WERI-Rb-1 (cell line): Measurements from ENCODE around the gene TAF7L.

Experiments
- DNase-seq: peaks from one replicate; pipeline ENCODE4 v3.0.0-alpha.2; 2020
- H3K27ac ChIP-seq: fragments of 250-450 bp; sonication (Bioruptor Pico); 2 replicates; pipeline ENCODE4 v1.5.1; 2020; ENCODE audit warnings: mild to moderate bottlenecking, moderate library complexity
- H3K27me3 ChIP-seq: fragments of 250-450 bp; sonication (Bioruptor Pico); 2 replicates; pipeline ENCODE4 v1.5.1; 2021; ENCODE audit warnings: mild to moderate bottlenecking, low read depth, moderate library complexity; ENCODE audit not compliant: insufficient read depth, severe bottlenecking
- H3K36me3 ChIP-seq: fragments of 250-450 bp; sonication (Bioruptor Pico); 2 replicates; pipeline ENCODE4 v1.5.1; 2020; ENCODE audit warnings: mild to moderate bottlenecking, moderate library complexity
- H3K4me3 ChIP-seq: 2 replicates; pipeline ENCODE4 v1.5.1; 2011; ENCODE audit warnings: low read depth, mild to moderate bottlenecking, control low read depth, low read length
- H3K9me3 ChIP-seq: fragments of 250-450 bp; sonication (Bioruptor Pico); 2 replicates; pipeline ENCODE4 v1.5.1; 2021; ENCODE audit warnings: mild to moderate bottlenecking, moderate library complexity; ENCODE audit not compliant: severe bottlenecking
- TF ChIP-seq, protein P1 (sequence below): IDR thresholded peaks from 2 replicates; pipeline ENCODE4 v1.5.1; 2011; ENCODE audit warnings: low read depth, mild to moderate bottlenecking, control low read depth, inconsistent platforms, low read length

The TAF7L gene

GRCh38 chrX:101258259-101258581 is 32.9 kb downstream of the TAF7L start:
- no peak for DNase-seq
- TF ChIP-seq, protein P1, sequence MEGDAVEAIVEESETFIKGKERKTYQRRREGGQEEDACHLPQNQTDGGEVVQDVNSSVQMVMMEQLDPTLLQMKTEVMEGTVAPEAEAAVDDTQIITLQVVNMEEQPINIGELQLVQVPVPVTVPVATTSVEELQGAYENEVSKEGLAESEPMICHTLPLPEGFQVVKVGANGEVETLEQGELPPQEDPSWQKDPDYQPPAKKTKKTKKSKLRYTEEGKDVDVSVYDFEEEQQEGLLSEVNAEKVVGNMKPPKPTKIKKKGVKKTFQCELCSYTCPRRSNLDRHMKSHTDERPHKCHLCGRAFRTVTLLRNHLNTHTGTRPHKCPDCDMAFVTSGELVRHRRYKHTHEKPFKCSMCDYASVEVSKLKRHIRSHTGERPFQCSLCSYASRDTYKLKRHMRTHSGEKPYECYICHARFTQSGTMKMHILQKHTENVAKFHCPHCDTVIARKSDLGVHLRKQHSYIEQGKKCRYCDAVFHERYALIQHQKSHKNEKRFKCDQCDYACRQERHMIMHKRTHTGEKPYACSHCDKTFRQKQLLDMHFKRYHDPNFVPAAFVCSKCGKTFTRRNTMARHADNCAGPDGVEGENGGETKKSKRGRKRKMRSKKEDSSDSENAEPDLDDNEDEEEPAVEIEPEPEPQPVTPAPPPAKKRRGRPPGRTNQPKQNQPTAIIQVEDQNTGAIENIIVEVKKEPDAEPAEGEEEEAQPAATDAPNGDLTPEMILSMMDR: no peak
- H3K4me3 ChIP-seq: no peak overlapping the region
- H3K27ac ChIP-seq: no peak overlapping the region
- peaks cover 14% of the 10 kb centered on the region for H3K27me3 ChIP-seq
- no peaks in the 10 kb centered on the region for H3K36me3 ChIP-seq
- H3K9me3 ChIP-seq: no peaks in the 10 kb centered on the region

DNA sequence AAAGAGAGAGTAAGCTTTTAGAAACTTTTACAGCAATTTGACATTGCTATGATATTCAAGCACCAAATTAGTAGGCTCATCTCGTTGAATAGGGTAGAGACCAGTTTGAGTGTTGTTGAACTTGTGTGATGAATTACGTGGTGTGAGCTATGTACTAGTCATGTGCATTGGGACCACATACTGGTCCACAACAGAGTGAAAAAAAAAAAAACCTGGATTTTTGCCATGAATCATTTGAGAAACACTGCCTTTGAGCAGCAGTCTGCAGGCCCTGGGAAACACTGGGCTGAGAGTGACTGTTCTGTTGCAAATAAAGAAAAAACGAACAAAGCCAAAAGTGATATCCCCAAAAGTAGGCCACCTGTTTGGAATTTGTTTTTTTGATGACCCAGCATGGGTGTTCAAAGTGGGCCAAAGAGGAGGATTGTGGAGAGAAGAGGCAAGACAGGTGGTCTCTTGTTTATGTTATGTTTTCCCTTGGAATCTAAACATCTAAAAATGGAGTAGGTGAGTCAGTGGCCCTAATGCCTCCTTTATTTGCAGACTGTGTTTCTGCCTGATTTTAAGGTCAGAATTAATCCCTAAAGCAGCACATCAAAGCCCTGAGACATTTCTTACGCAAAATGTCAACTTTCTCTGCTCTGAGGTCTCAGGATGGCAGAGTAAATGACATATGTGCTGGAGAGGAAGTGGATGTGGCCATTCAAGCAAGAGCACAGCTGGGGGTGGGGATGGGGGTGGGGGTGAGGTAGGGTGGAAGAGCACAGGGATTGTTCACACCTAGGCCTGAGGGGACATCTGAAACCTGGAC is 33.5 kb downstream of the TAF7L start:
- TF ChIP-seq, protein P1: no peak
- H3K4me3 ChIP-seq: no peak overlapping the region
- H3K27me3 ChIP-seq: peaks cover 10% of the 10 kb centered on the region
- DNase-seq: no peak
- H3K27ac ChIP-seq: no peak overlapping the region
- H3K9me3 ChIP-seq: no peaks in the 10 kb centered on the region
- H3K36me3 ChIP-seq: no peaks in the 10 kb centered on the region

DNA sequence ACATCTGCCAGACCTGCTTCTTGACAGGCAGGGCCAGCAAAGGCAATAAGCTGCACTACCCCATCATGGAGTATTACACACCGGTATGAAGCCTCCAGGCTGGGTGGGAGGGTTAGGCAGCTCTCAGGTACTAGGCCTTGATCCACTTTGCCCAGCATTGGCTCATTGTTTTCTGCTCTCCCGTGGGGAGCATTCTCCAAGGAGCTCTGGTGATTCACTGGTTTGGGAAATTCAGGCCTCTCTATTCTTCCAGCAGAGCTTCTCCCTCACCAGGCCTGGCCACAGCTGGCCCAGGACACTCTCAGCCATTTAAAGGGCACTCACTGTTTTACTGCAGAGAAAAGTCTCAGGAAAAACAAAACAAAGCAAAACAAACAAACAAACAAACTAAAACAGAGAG is 38.5 kb downstream of the TAF7L start:
- no peak overlapping the region for H3K4me3 ChIP-seq
- DNase-seq: no peak
- H3K36me3 ChIP-seq: no peaks in the 10 kb centered on the region
- no peaks in the 10 kb centered on the region for H3K9me3 ChIP-seq
- TF ChIP-seq, protein P1: no peak
- no peak overlapping the region for H3K27ac ChIP-seq
- H3K27me3 ChIP-seq: peaks cover 3% of the 10 kb centered on the region

DNA sequence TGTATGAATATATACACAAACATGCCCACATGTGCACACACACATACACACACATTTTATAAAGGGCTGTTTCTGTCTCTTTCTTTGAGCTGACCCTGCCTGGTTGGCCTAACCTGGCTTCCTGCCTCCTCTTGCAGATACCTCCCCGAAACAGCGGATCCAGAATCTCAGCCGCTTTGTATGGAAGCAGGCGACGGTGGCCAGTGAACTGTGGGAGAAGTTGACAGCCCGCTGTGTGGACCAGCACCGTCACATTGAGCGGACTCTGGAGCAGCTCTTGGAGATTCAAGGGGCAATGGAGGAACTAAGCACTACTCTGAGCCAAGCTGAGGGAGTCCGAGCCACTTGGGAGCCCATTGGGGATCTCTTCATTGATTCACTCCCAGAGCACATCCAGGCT is 49.6 kb downstream of the TAF7L start:
- no peak overlapping the region for H3K4me3 ChIP-seq
- no peak overlapping the region for H3K27ac ChIP-seq
- no peaks in the 10 kb centered on the region for H3K36me3 ChIP-seq
- TF ChIP-seq, protein P1: no peak
- no peaks in the 10 kb centered on the region for H3K27me3 ChIP-seq
- no peaks in the 10 kb centered on the region for H3K9me3 ChIP-seq
- no peak for DNase-seq

- TF ChIP-seq, protein P1: no peak
- no peaks in the 10 kb centered on the region for H3K36me3 ChIP-seq
- no peaks in the 10 kb centered on the region for H3K9me3 ChIP-seq
- peaks cover 3% of the 10 kb centered on the region for H3K27me3 ChIP-seq
- no peak for DNase-seq
- no peak overlapping the region for H3K27ac ChIP-seq
- H3K4me3 ChIP-seq: no peak overlapping the region
These were observed 54.1 kb downstream of the TAF7L start for GRCh38 chrX:101237041-101237440.

DNA sequence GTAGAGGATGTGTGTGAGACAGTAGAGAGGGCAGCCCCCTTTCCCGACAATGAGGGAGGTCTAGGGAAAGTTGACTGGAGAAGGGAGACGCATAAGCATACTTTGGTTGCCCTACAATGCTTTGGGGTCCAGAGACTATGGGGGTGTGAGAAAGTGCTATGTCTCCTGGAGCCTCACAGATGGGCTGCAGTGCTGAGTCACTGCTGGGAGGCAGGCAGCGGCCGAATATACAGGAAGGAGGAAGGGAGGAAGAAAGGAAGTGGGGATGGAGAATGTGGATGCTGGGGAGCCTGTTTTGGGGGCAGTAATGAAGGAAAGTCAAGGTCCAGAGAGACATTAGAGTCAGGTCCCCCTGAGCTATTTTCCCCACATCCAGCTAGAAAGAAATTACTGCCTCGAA is 58.8 kb downstream of the TAF7L start:
- Histone ChIP-seq H3K27me3 (peaks cover 18% of the 10 kb centered on the region), H3K36me3 (no peaks in the 10 kb centered on the region), H3K4me3 (no peak overlapping the region), H3K27ac (no peak overlapping the region), H3K9me3 (no peaks in the 10 kb centered on the region)
- TF ChIP-seq, protein P1: no peak
- no peak for DNase-seq
